GM08714 (cell line): ENCODE measurements around the gene CTDSPL2.
"Not testable (repeated sequence)": the region's sequence is repeated elsewhere in the genome, so short reads cannot be mapped to it uniquely, and the experiment has no call there.

ENCODE experiments used
- H3K4me3 ChIP-seq: fragments of 200-500 bp; sonication (Bioruptor generic); 2 replicates; pipeline ENCODE4 v1.5.1; 2014; ENCODE audit warnings: mild to moderate bottlenecking, low read length, inconsistent platforms
- ZNF274 ChIP-seq: IDR thresholded peaks from 2 replicates; pipeline ENCODE4 v1.6.1; 2012; ENCODE audit warnings: mild to moderate bottlenecking, low read depth, low read length

Gene CTDSPL2

DNA sequence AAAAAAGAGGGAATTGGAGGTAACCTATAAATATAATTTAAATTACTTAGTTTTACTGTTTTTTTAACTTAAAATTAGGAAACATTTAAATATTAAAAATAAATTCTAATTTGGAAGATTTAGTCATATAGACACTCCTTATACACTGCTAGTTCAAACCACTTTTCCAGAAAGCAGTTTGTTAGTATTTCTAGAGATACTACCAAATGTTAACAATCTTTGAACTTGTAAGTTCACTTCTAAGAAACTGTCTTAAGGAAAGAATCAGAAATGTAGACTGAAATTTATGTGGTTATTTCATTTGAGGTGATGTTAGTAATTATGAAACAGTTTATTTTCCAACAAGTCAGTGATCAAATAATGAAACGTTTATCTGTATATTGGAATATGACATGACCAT, 22.7 kb downstream of the CTDSPL2 start:
- H3K4me3 ChIP-seq, result no peak overlapping the region
- no peak for TF ChIP-seq ZNF274

GRCh38 chr15:44453578-44454283, 26.3 kb downstream of the CTDSPL2 start:
- not testable (repeated sequence) for H3K4me3 ChIP-seq

DNA sequence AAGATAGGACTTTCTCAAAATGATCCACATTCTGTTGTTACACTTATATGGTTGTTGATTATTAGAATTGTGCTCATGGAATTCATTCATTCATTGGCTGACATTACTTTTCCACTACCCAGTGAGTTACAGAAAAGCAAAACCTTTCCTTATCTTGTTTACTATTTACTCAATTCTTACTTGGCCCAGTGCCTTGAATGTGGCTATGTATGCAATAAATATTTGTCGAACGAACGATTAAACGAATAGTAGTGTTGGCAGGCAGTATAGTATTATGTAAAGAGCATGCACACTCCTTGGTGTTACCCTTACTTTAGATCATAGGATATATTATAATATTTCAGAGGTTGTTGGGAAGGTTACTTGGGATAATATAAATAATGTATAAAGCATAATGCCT, 31.0 kb downstream of the CTDSPL2 start:
- TF ChIP-seq ZNF274, result no peak
- H3K4me3 ChIP-seq, result no peak overlapping the region

GRCh38 chr15:44468709-44469385, 41.4 kb downstream of the CTDSPL2 start:
- TF ChIP-seq ZNF274, result no peak

GRCh38 chr15:44471885-44472455, 44.5 kb downstream of the CTDSPL2 start:
- TF ChIP-seq ZNF274, result no peak
- H3K4me3 ChIP-seq, result no peak overlapping the region

More at GRCh38 chr15:44468709-44469385, 41.4 kb downstream of the CTDSPL2 start:
- H3K4me3 ChIP-seq, result no peak overlapping the region

DNA sequence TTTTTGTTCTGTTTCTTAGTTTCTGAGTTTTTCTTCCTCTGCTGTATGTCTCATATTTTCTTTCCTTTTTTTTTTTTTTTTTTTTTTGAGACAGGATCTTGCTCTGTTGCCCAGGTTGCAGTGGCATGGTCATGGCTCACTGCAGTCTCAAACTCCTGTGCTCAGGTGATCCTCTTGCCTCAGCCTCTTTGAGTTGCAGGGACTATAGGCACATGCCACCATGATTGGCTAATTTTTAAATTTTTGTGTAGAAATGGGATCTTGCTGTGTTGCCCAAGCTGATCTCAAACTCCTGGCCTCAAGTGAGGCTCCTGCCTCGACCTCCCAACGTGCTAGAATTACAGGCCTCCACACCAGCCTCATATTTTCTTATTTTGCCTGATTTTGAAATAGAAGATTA, 51.9 kb downstream of the CTDSPL2 start:
- H3K4me3 ChIP-seq, result no peak overlapping the region
- TF ChIP-seq ZNF274, result no peak

DNA sequence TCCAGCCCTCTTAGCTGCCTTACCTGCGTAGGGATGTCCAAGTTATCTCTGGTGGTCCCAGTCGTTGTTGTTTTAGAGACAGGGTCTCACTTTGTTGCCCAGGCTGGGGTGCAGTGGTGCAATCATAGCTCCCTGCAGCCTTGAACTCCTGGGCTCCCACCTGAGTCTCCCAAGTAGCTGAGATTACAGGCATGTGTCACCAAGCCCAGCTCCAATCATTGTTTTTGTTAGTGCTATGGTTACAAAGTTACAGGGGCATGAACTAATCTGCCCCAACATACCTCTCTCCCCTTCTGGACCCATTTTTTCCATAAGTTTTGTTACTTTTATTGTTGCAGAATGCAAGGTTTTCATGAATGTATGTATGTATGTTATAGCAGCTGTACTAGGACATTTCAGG, 54.7 kb downstream of the CTDSPL2 start:
- H3K4me3 ChIP-seq, result no peak overlapping the region
- TF ChIP-seq ZNF274, result no peak

GRCh38 chr15:44485880-44486279, 58.5 kb downstream of the CTDSPL2 start:
- no peak for TF ChIP-seq ZNF274
- no peak overlapping the region for H3K4me3 ChIP-seq

GRCh38 chr15:44489464-44489863, 62.0 kb downstream of the CTDSPL2 start:
- TF ChIP-seq ZNF274, result no peak

DNA sequence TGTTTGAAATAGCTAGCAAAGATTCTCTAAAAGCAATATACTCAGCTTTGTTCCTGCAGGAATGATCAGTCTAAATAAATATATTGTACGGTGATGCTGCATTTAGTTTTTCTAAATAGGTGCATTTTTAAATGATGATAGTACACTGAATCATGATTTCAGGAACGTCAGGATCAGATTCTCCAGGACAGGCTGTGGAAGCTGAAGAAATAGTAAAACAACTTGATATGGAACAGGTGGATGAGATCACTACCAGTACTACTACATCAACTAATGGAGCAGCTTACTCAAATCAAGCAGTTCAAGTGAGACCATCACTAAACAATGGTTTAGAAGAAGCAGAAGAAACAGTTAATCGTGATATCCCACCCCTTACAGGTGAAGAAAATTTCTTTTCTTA, 63.2 kb downstream of the CTDSPL2 start:
- no peak for TF ChIP-seq ZNF274
- no peak overlapping the region for H3K4me3 ChIP-seq

More at GRCh38 chr15:44489464-44489863, 62.0 kb downstream of the CTDSPL2 start:
- no peak overlapping the region for H3K4me3 ChIP-seq

GRCh38 chr15:44492040-44492439, 64.6 kb downstream of the CTDSPL2 start:
- TF ChIP-seq ZNF274, result no peak
- no peak overlapping the region for H3K4me3 ChIP-seq

DNA sequence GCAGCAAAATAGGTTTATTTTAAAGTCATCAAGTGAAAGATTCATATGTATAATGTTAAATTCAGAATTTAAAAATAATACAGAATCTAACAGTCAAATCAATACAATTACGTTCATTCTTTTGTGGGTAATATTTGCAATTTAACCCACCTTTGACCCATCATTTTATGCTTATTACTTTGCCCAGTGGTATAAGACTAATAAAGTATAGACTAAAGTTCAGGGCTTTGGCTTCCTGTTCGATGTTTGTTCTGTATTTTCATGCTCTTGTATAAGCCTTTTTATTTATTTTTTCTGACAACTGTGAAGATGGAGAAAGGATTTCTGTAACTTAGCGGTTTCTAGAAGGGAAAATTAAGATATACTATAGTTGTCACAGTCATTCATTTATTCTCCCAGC, 65.2 kb downstream of the CTDSPL2 start:
- no peak overlapping the region for H3K4me3 ChIP-seq
- no peak for TF ChIP-seq ZNF274

DNA sequence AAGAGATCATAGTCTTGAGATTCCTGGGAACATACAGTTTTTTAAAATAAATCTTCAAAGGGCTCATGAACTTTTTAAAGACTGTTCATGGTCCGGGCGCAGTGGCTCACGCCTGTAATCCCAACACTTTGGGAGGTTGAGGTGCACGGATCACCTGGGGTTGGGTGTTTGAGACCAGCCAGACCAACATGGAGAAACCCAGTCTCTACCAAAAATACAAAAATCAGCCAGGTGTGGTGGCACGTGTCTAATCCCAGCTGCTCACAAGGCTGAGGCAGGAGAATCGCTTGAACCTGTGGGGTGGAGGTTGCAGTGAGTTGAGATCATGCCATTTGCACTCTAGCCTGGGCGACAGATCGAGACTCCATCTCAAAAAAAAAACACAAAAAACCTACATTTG, 68.1 kb downstream of the CTDSPL2 start:
- no peak for TF ChIP-seq ZNF274
- H3K4me3 ChIP-seq, result no peak overlapping the region

DNA sequence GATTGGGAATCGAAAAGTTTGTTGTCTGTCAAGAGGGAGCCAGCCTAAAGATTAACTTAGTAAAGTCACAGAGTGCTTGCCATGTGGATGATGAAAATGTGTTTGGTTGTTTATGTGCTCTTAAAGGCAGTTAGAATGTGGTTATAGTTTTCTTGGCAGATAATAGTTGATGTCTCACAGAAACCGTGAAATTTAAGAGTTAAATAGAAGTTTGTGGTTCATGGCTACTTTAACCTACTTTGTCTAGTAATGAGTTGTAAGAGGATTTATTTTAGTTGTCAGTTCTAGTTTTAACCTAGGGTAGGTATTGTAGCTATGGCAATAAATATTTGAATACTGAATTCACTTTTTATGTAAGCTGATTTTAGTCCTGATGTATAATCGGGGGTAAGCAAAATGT, 73.1 kb downstream of the CTDSPL2 start:
- TF ChIP-seq ZNF274, result no peak
- no peak overlapping the region for H3K4me3 ChIP-seq

DNA sequence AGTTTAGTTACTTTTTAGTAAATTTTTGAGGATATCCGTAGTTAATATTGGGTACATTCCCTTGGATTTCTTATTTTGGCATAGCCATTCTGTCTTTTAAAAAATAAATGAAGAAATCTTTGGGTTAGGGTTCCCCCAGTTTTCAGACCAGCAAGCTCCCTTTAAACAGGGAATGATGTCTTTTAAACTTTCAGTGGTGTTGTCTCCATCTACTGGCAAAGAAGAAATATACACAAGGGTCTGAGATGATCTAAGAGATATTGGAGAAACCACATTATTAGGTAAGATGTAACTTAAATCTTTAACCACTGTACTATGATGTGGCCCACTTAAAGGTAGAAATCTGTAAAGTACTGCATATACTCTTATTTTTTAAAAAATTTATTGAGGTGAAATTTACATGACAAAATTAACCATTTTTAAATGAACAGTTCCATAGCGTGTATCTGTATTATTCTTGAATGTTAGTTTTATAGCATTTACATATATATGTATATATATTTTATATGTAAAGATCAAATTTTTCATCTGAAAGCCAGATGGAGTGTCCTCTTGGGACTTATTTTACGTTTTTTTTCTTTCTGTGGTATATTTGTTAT, 74.4 kb downstream of the CTDSPL2 start:
- no peak for TF ChIP-seq ZNF274
- H3K4me3 ChIP-seq, result no peak overlapping the region
